IMR-90 (cell line): Measurements from ENCODE around the gene KLRB1. TPM values are rescaled to one million over a fixed set of nuclear protein-coding genes. Genes with fewer than 3 reads are reported as not detected.

Experiments used
- ATAC-seq: fragments of 200-7000 bp; cut with Tn5 transposase; 2 replicates; pipeline ENCODE4 v1.9.1; 2020; ENCODE audit warnings: low read depth, mild to moderate bottlenecking, moderate library complexity
- BruUV-seq: library from RNA; stranded (reverse); fragments of 400-500 nt; replicated peaks from 2 replicates; lab custom pipeline; 2021; lab: Mats Ljungman, UMichigan
- CTCF ChIA-PET: fragments of 300-600 bp; formaldehyde crosslinking; extraction: SDS; loops from one replicate; lab custom pipeline; 2021; ENCODE audit warnings: antibody characterized with exemption; lab: Yijun Ruan, JAX
- POLR2A ChIA-PET: fragments of 300-600 bp; sonication (Branson Sonifier 250); formaldehyde crosslinking; loops from one replicate; lab custom pipeline; 2022; ENCODE audit warnings: antibody characterized with exemption; ENCODE audit not compliant: unreplicated experiment; lab: Charles Lee
- DNase-seq: peaks from one replicate; pipeline ENCODE4 v3.0.0; 2013
- H2AFZ ChIP-seq: replicated peaks from 2 replicates; pipeline ENCODE3; 2013; ENCODE audit warnings: low read length, mild to moderate bottlenecking; ENCODE audit not compliant: poor library complexity
- H2AK5ac ChIP-seq: 2 replicates; pipeline ENCODE4 v1.6.1; 2013; ENCODE audit warnings: low read depth, low read length, inconsistent platforms
- H2AK9ac ChIP-seq: replicated peaks from 2 replicates; pipeline ENCODE3; 2013; ENCODE audit warnings: mild to moderate bottlenecking, low read depth, low read length, moderate library complexity; ENCODE audit not compliant: poor library complexity
- H2BK120ac ChIP-seq: 2 replicates; pipeline ENCODE4 v1.6.1; 2013; ENCODE audit warnings: low read depth, low read length, inconsistent platforms
- H2BK15ac ChIP-seq: 3 replicates; pipeline ENCODE4 v1.6.1; 2013; ENCODE audit warnings: low read depth, low read length, inconsistent platforms
- H2BK20ac ChIP-seq: 2 replicates; pipeline ENCODE4 v1.6.1; 2013; ENCODE audit warnings: low read depth, mild to moderate bottlenecking, inconsistent platforms, low read length, moderate library complexity
- H2BK5ac ChIP-seq: 2 replicates; pipeline ENCODE4 v1.6.1; 2013; ENCODE audit warnings: mild to moderate bottlenecking, low read depth, low read length, inconsistent platforms; ENCODE audit not compliant: poor library complexity, severe bottlenecking
- H3K14ac ChIP-seq: replicated peaks from 2 replicates; pipeline ENCODE4 v1.6.1; 2013; ENCODE audit warnings: low read depth, low read length, inconsistent platforms
- H3K18ac ChIP-seq: 2 replicates; pipeline ENCODE4 v1.6.1; 2013; ENCODE audit warnings: low read depth, low read length, control low read depth
- H3K23ac ChIP-seq: 2 replicates; pipeline ENCODE4 v1.6.1; 2013; ENCODE audit warnings: low read depth, low read length, inconsistent platforms
- H3K27ac ChIP-seq: 2 replicates; pipeline ENCODE4 v1.5.1; 2013; ENCODE audit warnings: mild to moderate bottlenecking, control low read depth, low read length; ENCODE audit not compliant: insufficient read depth
- H3K27me3 ChIP-seq: 2 replicates; pipeline ENCODE4 v1.6.1; 2013; ENCODE audit warnings: low read length; ENCODE audit not compliant: control insufficient read depth, insufficient read depth
- H3K36me3 ChIP-seq: 2 replicates; pipeline ENCODE4 v1.6.1; 2013; ENCODE audit warnings: low read length, mixed read lengths; ENCODE audit not compliant: control insufficient read depth, insufficient read depth
- H3K4ac ChIP-seq: 2 replicates; pipeline ENCODE4 v1.6.1; 2013; ENCODE audit warnings: low read depth, low read length, inconsistent platforms
- H3K4me1 ChIP-seq: 2 replicates; pipeline ENCODE4 v1.6.1; 2013; ENCODE audit warnings: low read length, mixed read lengths; ENCODE audit not compliant: control insufficient read depth, insufficient read depth
- H3K4me2 ChIP-seq: 2 replicates; pipeline ENCODE4 v1.6.1; 2013; ENCODE audit warnings: low read depth, mild to moderate bottlenecking, control low read depth, low read length, moderate library complexity
- H3K4me3 ChIP-seq: 2 replicates; pipeline ENCODE4 v1.5.1; 2013; ENCODE audit warnings: low read depth, mild to moderate bottlenecking, control low read depth, low read length, moderate library complexity; ENCODE audit not compliant: insufficient read depth
- H3K56ac ChIP-seq: 2 replicates; pipeline ENCODE4 v1.6.1; 2013; ENCODE audit warnings: low read length, inconsistent platforms; ENCODE audit not compliant: insufficient read depth; ENCODE audit errors: extremely low read depth
- H3K79me1 ChIP-seq, 2 experiments: 2 replicates each; pipeline ENCODE4 v1.6.1; 2013; ENCODE audit warnings: low read length in 2 of 2, inconsistent platforms in 1 of 2, low read depth in 1 of 2
- H3K9ac ChIP-seq: 2 replicates; pipeline ENCODE4 v1.6.1; 2013; ENCODE audit warnings: low read depth, low read length, control low read depth
- H3K9me1 ChIP-seq: 2 replicates; pipeline ENCODE4 v1.6.1; 2013; ENCODE audit warnings: low read length, inconsistent platforms; ENCODE audit not compliant: insufficient read depth
- H3K9me3 ChIP-seq: 2 replicates; pipeline ENCODE4 v1.6.1; 2013; ENCODE audit warnings: low read length; ENCODE audit not compliant: control insufficient read depth, insufficient read depth
- H4K20me1 ChIP-seq: 2 replicates; pipeline ENCODE4 v1.6.1; 2013; ENCODE audit warnings: low read length, inconsistent platforms; ENCODE audit not compliant: insufficient read depth
- H4K5ac ChIP-seq: 2 replicates; pipeline ENCODE4 v1.6.1; 2013; ENCODE audit warnings: mild to moderate bottlenecking, low read depth, low read length, control low read depth
- H4K8ac ChIP-seq, 2 experiments: 2 replicates each; pipeline ENCODE4 v1.6.1; 2013; ENCODE audit warnings: low read depth in 2 of 2, low read length in 2 of 2, control low read depth in 1 of 2, inconsistent platforms in 1 of 2
- H4K91ac ChIP-seq: 2 replicates; pipeline ENCODE4 v1.6.1; 2013; ENCODE audit warnings: low read depth, low read length, inconsistent platforms; ENCODE audit not compliant: insufficient read depth
- MAFK ChIP-seq: IDR thresholded peaks from 2 replicates; pipeline ENCODE4 v1.6.1; 2012; ENCODE audit warnings: low read depth, low read length, improper control_type of control experiment
- MAZ ChIP-seq: IDR thresholded peaks from 2 replicates; pipeline ENCODE4 v1.6.1; 2012; ENCODE audit warnings: low read depth, mild to moderate bottlenecking, low read length, improper control_type of control experiment, moderate library complexity, borderline replicate concordance
- POLR2A ChIP-seq: IDR thresholded peaks from 2 replicates; pipeline ENCODE4 v1.6.1; 2012; ENCODE audit warnings: mild to moderate bottlenecking, low read depth, low read length
- RAD21 ChIP-seq: IDR thresholded peaks from 2 replicates; pipeline ENCODE4 v1.6.1; 2012; ENCODE audit warnings: low read length, improper control_type of control experiment
- dilution Hi-C: fragments of 300-500 bp; cut with HindIII; formaldehyde crosslinking; loops from one replicate; pipeline ENCODE4 v1.14.3; 2018; ENCODE audit warnings: low sequenced_read_pairs; ENCODE audit not compliant: unreplicated experiment
- in situ Hi-C: fragments of 300-500 bp; cut with MboI; formaldehyde crosslinking; loops from 3 replicates; pipeline ENCODE4 v1.14.3; 2019; ENCODE audit warnings: low sequenced_read_pairs, inconsistent platforms, mixed read lengths
- intact Hi-C: fragments of 100-400 bp; cut with micrococcal nuclease; formaldehyde crosslinking; loops from 2 replicates; pipeline ENCODE4 v1.10.0; 2022
- polyA plus RNA-seq, 3 experiments: library from polyadenylated mRNA; depleted of rRNA; stranded (reverse); fragments of >200 nt; gene quantifications; 2 replicates each; pipeline ENCODE4 v1.2.3, GENCODE V29; 2012; ENCODE audit warnings: low replicate concordance in 1 of 3
- total RNA-seq: library from RNA; depleted of rRNA; stranded (reverse); fragments of >200 nt; gene quantifications from 2 replicates; pipeline ENCODE4 v1.2.3, GENCODE V29; 2012

The KLRB1 gene
- total and polyA plus RNA-seq, 2 of the 4 experiments (the other 2 are of a cell fraction) = not detected

GRCh38 chr12:9643266-9643660 lies 35.5 kb upstream of the KLRB1 start:
- H4K8ac ChIP-seq = no peak overlapping the region
- no peak overlapping the region for H2BK20ac ChIP-seq
- H2AK5ac ChIP-seq = no peak overlapping the region
- no peak overlapping the region for H3K23ac ChIP-seq
- no peak overlapping the region for H3K14ac ChIP-seq
- peaks cover 1% of the 10 kb centered on the region; the same call in 1 of the 2 replicates for H3K27me3 ChIP-seq
- CTCF ChIA-PET = interaction anchor here (0.7 kb wide), 1 partner anchor 16 kb away, joined by 4 read pairs; no protein-coding TSS in a partner anchor
- H3K4me1 ChIP-seq = peaks cover 2% of the 10 kb centered on the region; the same call in 1 of the 2 replicates
- no peak overlapping the region for H3K4me3 ChIP-seq
- H4K91ac ChIP-seq = no peak overlapping the region
- no peak overlapping the region for H2BK120ac ChIP-seq
- no peak overlapping the region for H3K4me2 ChIP-seq
- 0 out of 4 replicates have a peak, but pooled peaks cover 0 to under 1% of the 10 kb centered on the region in 2 experiments for H3K79me1 ChIP-seq
- H3K18ac ChIP-seq = no peak overlapping the region
- H3K27ac ChIP-seq = no peak overlapping the region
- in situ Hi-C loops (loop anchor here (25.0 kb wide), 1 partner anchor 306 kb away; no protein-coding TSS in a partner anchor), dilution Hi-C loops (no loop called here), intact Hi-C loops (no loop called here)
- no peak overlapping the region for H2BK15ac ChIP-seq
- no peak overlapping the region for H3K56ac ChIP-seq
- no peaks in the 10 kb centered on the region; the same call in 1 of the 2 replicates for H3K9me3 ChIP-seq
- no TSS peak for BruUV-seq
- DNase-seq = no peak
- TF ChIP-seq POLR2A (no peak), MAFK (no peak), RAD21 (no peak), MAZ (no peak)
- no peak overlapping the region for H2AFZ ChIP-seq
- no peaks in the 10 kb centered on the region for H4K20me1 ChIP-seq
- POLR2A ChIA-PET = no interaction called here
- no peak overlapping the region for H3K4ac ChIP-seq
- H2BK5ac ChIP-seq = no peak overlapping the region
- ATAC-seq = no peak
- H3K36me3 ChIP-seq = no peaks in the 10 kb centered on the region
- H2AK9ac ChIP-seq = no peak overlapping the region
- no peaks in the 10 kb centered on the region for H3K9me1 ChIP-seq
- no peak overlapping the region for H3K9ac ChIP-seq
- no peak overlapping the region for H4K5ac ChIP-seq
